Stomach (tissue), 9 donors: Measurements from ENCODE around the gene GZMA. TPM values are rescaled to one million over a fixed set of nuclear protein-coding genes. Genes with fewer than 3 reads are reported as not detected.
A peak's percentile ranks its signal among the peaks of the same experiment; 100 is the strongest.
"Not testable (repeated sequence)": the region's sequence is repeated elsewhere in the genome, so short reads cannot be mapped to it uniquely, and the experiment has no call there.

ENCODE experiments used
- DNase-seq, 2 donors: peaks; one replicate each; pipeline versions ENCODE4 v3.0.0 to v3.0.0-alpha.2; 2013 to 2019
- H3K27ac ChIP-seq, 5 donors: fragments of 200-600 bp in 4 of 5; sonication (generic) in 4 of 5; one replicate each; pipeline ENCODE4 v1.5.1; 2013 to 2019; ENCODE audit warnings: mild to moderate bottlenecking in 1 of 5, moderate library complexity in 1 of 5
- H3K27me3 ChIP-seq, 3 donors: fragments of 200-600 bp; sonication (generic); one replicate each; pipeline ENCODE4 v1.5.1; 2017 to 2019; ENCODE audit warnings: mixed run types in 1 of 3
- H3K36me3 ChIP-seq, 4 donors: fragments of 200-600 bp; sonication (generic); 1 replicate in 3 of 4; 2 replicates in 1 of 4; pipeline ENCODE4 v1.5.1; 2016 to 2019
- H3K4me1 ChIP-seq, 4 donors: fragments of 200-600 bp; sonication (generic); one replicate each; pipeline ENCODE4 v1.5.1; 2016 to 2019
- H3K4me3 ChIP-seq, 4 donors: fragments of 200-600 bp; sonication (generic) in 3 of 4; one replicate each; pipeline ENCODE4 v1.5.1; 2016 to 2019; ENCODE audit warnings: mild to moderate bottlenecking in 1 of 4
- H3K9me3 ChIP-seq, 4 donors: fragments of 200-600 bp; sonication (generic); one replicate each; pipeline ENCODE4 v1.5.1; 2016 to 2019
- CTCF ChIP-seq, 7 experiments: fragments of 450-650 bp in 4 of 7; fragments of 200-600 bp in 3 of 7; sonication (generic) in 3 of 7; IDR thresholded peaks; one replicate each; pipeline ENCODE4 v1.5.1; 2016 to 2019; ENCODE audit warnings: antibody characterized with exemption in 7 of 7, control low read depth in 2 of 7, mild to moderate bottlenecking in 1 of 7
- EP300 ChIP-seq: sonication (generic); formaldehyde crosslinking; IDR thresholded peaks from one replicate; pipeline ENCODE4 v1.6.1; 2017; ENCODE audit warnings: antibody characterized with exemption
- POLR2A ChIP-seq, 4 donors: fragments of 450-650 bp; IDR thresholded peaks; one replicate each; pipeline ENCODE4 v1.6.1; 2016; ENCODE audit warnings: antibody characterized with exemption in 4 of 4, control low read depth in 2 of 4, mild to moderate bottlenecking in 1 of 4, moderate library complexity in 1 of 4
- POLR2AphosphoS5 ChIP-seq, 3 donors: sonication (generic); formaldehyde crosslinking; IDR thresholded peaks; one replicate each; pipeline ENCODE4 v1.6.1; 2016; ENCODE audit warnings: antibody characterized with exemption in 3 of 3
- WGBS, 5 donors: extraction: QIAGEN DNeasy Blood & Tissue Kit in 3 of 5; methylation state at CpG; one replicate each; pipeline versions ENCODE4 v1.1.5 to v1.1.7; 2013 to 2018; 5-methylcytosine and 5-hydroxymethylcytosine counted together
- intact Hi-C: fragments of 100-400 bp; cut with DNase I; formaldehyde crosslinking; loops from one replicate; pipeline ENCODE4 v1.15.1; 2023; ENCODE audit warnings: low total_unique reads
- polyA plus RNA-seq, 3 donors: library from polyadenylated mRNA; stranded (reverse); fragments of 200-250 nt; gene quantifications; one replicate each; pipeline ENCODE4 v1.2.3, GENCODE V29; 2013
- total RNA-seq, 5 donors: library from RNA; depleted of rRNA; stranded (reverse); fragments of >200 nt; gene quantifications; one replicate each; pipeline versions ENCODE4 v1.1.0 to v1.2.3, GENCODE V29; 2014 to 2016
- donor health status: healthy with polysubstance abuse.
- donor health status: Bipolar disorder and iron deficiency.
- donor health status: healthy.

GZMA gene
- total and polyA plus RNA-seq, 8 donors: 1.8 to 9.9 (median 3.8) TPM; not detected in 2

- Histone ChIP-seq H3K4me3 (no peak overlapping the region), H3K4me1 (no peaks in the 10 kb centered on the region), H3K27me3 (no peaks in the 10 kb centered on the region), H3K27ac (no peak overlapping the region), H3K36me3 (no peaks in the 10 kb centered on the region), H3K9me3 (no peaks in the 10 kb centered on the region)
- no peak for DNase-seq
- intact Hi-C loops: no loop called here
- 86 to 97% (median 90%) methylated on average over 1 of the region's 1 CpG for WGBS, 5 donors
- TF ChIP-seq EP300: no peak
- no peak for TF ChIP-seq CTCF (IDR thresholded peaks at IDR 0.05)
- no peak for TF ChIP-seq POLR2A (IDR thresholded peaks at IDR 0.05)
- TF ChIP-seq POLR2AphosphoS5 (IDR thresholded peaks at IDR 0.05): no peak
These were observed 31.0 kb upstream of the GZMA start for GRCh38 chr5:55071413-55071812.

GRCh38 chr5:55072666-55073065, 29.8 kb upstream of the GZMA start:
- TF ChIP-seq POLR2A (IDR thresholded peaks at IDR 0.05): no peak
- TF ChIP-seq EP300: no peak
- no peak for TF ChIP-seq POLR2AphosphoS5 (IDR thresholded peaks at IDR 0.05)
- TF ChIP-seq CTCF (IDR thresholded peaks at IDR 0.05): no peak
- WGBS, 5 donors: 59 to 79% (median 65%) methylated on average over 2 of the region's 2 CpGs

GRCh38 chr5:55073211-55073610, 29.2 kb upstream of the GZMA start:
- no peak overlapping the region for H3K27ac ChIP-seq
- WGBS, 5 donors: 85 to 95% (median 93%) methylated on average over 3 of the region's 3 CpGs

More at GRCh38 chr5:55072666-55073065, 29.8 kb upstream of the GZMA start:
- Histone ChIP-seq H3K4me3 (no peak overlapping the region), H3K27me3 (no peaks in the 10 kb centered on the region), H3K36me3 (no peaks in the 10 kb centered on the region), H3K9me3 (no peaks in the 10 kb centered on the region), H3K27ac (no peak overlapping the region), H3K4me1 (no peaks in the 10 kb centered on the region)
- peak in 1 of 2 donors; percentile 26 for DNase-seq
- intact Hi-C loops: no loop called here

GRCh38 chr5:55081541-55081940, 20.9 kb upstream of the GZMA start:
- H3K4me1 ChIP-seq: no peaks in the 10 kb centered on the region
- no peak overlapping the region for H3K27ac ChIP-seq
- DNase-seq: no peak
- H3K36me3 ChIP-seq: no peaks in the 10 kb centered on the region
- H3K27me3 ChIP-seq: no peaks in the 10 kb centered on the region
- H3K9me3 ChIP-seq: peaks cover 0 to 27% (median 16%) of the 10 kb centered on the region in 4 donors
- H3K4me3 ChIP-seq: no peak overlapping the region
- TF ChIP-seq POLR2A (IDR thresholded peaks at IDR 0.05) (no peak), POLR2AphosphoS5 (IDR thresholded peaks at IDR 0.05) (no peak), CTCF (IDR thresholded peaks at IDR 0.05) (no peak), EP300 (no peak)
- intact Hi-C loops: no loop called here

More at GRCh38 chr5:55073211-55073610, 29.2 kb upstream of the GZMA start:
- no peaks in the 10 kb centered on the region for H3K27me3 ChIP-seq
- H3K4me3 ChIP-seq: no peak overlapping the region
- no peak for TF ChIP-seq EP300
- no peak for TF ChIP-seq CTCF (IDR thresholded peaks at IDR 0.05)
- no peak for TF ChIP-seq POLR2A (IDR thresholded peaks at IDR 0.05)
- TF ChIP-seq POLR2AphosphoS5 (IDR thresholded peaks at IDR 0.05): no peak
- no peak for DNase-seq
- H3K9me3 ChIP-seq: no peaks in the 10 kb centered on the region
- H3K4me1 ChIP-seq: no peaks in the 10 kb centered on the region
- no peaks in the 10 kb centered on the region for H3K36me3 ChIP-seq
- intact Hi-C loops: no loop called here

GRCh38 chr5:55089301-55089700, 13.1 kb upstream of the GZMA start:
- H3K36me3 ChIP-seq, H3K4me1 ChIP-seq, H3K27ac ChIP-seq, H3K9me3 ChIP-seq, H3K27me3 ChIP-seq, H3K4me3 ChIP-seq, intact Hi-C loops, DNase-seq: not testable (repeated sequence)
- 73 to 95% (median 86%) methylated on average over 2 of the region's 2 CpGs for WGBS, 5 donors

GRCh38 chr5:55091011-55091410, 11.4 kb upstream of the GZMA start:
- H3K4me3 ChIP-seq, H3K4me1 ChIP-seq, H3K27ac ChIP-seq, H3K27me3 ChIP-seq, intact Hi-C loops, DNase-seq, H3K9me3 ChIP-seq, H3K36me3 ChIP-seq: not testable (repeated sequence)
- 88 to 96% (median 91%) methylated on average over 6 of the region's 6 CpGs for WGBS, 5 donors
